ENCODE data around the gene MALT1.

The MALT1 gene

DNA sequence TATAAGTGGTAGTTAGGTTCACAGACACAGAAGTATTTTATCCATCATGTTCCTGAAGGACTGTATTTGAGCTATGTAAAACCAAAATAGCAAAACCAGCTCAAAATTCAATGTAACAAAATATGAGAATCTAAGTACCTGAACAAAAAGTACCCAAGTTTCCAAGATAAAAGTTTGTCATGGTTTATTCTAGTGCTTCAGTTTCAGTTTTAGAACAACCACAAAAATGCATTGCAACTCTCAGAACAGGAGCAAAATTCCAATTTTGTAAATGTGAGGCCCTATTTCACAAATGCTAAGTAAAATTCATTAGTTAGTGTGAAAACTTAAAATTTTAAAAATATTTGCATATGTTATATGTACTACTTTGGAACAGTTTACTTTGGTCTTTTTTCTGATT lies 37.4 kb upstream of the MALT1 start:
- no peak overlapping the region for H3K27ac ChIP-seq
- TF ChIP-seq, protein P1, sequence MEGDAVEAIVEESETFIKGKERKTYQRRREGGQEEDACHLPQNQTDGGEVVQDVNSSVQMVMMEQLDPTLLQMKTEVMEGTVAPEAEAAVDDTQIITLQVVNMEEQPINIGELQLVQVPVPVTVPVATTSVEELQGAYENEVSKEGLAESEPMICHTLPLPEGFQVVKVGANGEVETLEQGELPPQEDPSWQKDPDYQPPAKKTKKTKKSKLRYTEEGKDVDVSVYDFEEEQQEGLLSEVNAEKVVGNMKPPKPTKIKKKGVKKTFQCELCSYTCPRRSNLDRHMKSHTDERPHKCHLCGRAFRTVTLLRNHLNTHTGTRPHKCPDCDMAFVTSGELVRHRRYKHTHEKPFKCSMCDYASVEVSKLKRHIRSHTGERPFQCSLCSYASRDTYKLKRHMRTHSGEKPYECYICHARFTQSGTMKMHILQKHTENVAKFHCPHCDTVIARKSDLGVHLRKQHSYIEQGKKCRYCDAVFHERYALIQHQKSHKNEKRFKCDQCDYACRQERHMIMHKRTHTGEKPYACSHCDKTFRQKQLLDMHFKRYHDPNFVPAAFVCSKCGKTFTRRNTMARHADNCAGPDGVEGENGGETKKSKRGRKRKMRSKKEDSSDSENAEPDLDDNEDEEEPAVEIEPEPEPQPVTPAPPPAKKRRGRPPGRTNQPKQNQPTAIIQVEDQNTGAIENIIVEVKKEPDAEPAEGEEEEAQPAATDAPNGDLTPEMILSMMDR (IDR thresholded peaks at IDR 0.05), result no peak
- no peak for TF ChIP-seq ZFX (IDR thresholded peaks at IDR 0.05; ENCODE audit: borderline replicate concordance)

DNA sequence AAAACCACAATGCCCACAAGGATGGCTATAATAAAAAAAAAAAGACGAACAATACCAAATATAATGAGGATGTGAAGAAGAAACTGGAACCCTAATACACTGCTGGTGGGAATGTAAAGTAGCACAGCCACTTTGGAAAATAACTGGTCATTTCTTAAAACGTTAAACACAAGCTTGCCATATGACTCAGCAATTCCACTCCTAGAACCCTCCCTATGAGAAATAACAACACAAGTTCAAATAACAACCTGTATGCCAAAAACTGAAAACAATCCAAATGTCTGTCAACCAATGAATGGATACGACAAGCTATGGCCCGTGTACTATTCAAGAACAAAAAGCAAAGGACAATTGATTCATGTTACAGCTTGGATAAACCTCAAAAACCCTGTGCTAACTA lies 35.4 kb upstream of the MALT1 start:
- no peak overlapping the region for H3K27ac ChIP-seq
- TF ChIP-seq, protein P1 (IDR thresholded peaks at IDR 0.05), result no peak
- no peak for TF ChIP-seq ZFX (IDR thresholded peaks at IDR 0.05; ENCODE audit: borderline replicate concordance)

DNA sequence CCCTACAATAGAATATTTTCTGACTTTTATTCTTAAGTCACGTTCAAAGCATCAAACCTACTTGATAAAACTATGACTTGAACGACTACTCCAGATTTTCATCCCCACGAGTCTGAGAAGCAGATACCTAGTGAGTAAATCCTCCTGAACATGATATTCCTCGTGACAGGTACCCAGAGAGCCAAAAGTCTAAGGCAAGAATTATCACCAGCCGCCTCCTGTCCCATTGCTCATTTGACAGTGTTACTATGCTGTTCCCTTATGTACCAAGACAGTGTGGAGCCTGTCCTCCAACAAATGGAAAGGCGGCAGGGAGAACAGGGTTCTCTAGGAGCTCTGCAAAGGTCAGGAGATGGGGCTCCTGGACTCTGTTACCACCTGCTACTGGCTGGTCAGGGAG lies 34.1 kb upstream of the MALT1 start:
- no peak overlapping the region for H3K27ac ChIP-seq
- TF ChIP-seq, protein P1 (IDR thresholded peaks at IDR 0.05), result no peak
- no peak for TF ChIP-seq ZFX (IDR thresholded peaks at IDR 0.05; ENCODE audit: borderline replicate concordance)

DNA sequence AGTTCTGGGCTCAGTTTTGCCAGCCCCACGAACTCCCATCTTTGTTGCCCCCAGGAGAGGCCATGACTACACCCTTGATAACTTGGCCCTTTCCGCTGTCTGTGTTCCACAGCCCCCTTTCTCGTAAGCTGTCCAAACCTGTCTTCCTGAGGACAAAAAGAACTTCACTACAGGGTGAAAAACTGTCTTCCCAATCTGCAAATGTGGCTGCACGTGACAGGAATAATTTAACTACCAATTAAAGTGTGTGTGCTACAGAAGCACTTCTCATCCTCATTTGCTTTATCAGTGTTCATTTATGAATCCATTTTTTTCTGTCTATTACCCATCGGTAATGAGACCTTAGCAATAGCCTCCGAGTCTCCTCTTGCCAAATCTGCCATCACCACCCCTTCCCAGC lies 33.3 kb upstream of the MALT1 start:
- H3K27ac ChIP-seq, result no peak overlapping the region
- TF ChIP-seq ZFX (IDR thresholded peaks at IDR 0.05; ENCODE audit: borderline replicate concordance), result no peak
- TF ChIP-seq, protein P1 (IDR thresholded peaks at IDR 0.05), result no peak

DNA sequence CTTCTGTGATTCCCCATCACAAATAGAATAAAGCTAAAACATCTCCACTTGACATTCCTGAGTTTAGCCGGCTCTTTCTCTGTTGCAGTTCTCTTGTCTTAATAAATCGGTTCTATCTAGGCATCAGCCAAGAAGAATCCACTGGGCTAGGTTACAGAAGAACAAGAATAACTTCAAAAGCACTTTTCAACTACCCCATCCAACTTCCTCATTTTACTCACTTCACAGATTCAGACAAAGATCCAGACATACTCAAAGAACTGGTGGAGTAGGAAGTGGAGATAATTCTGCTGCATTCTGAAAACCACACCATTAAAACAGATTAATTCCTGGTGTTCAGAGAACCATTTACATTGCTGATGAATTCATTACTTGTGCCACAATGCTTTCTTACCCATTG lies 32.8 kb upstream of the MALT1 start:
- no peak overlapping the region for H3K27ac ChIP-seq
- TF ChIP-seq ZFX (IDR thresholded peaks at IDR 0.05; ENCODE audit: borderline replicate concordance), result no peak
- TF ChIP-seq, protein P1 (IDR thresholded peaks at IDR 0.05), result no peak

DNA sequence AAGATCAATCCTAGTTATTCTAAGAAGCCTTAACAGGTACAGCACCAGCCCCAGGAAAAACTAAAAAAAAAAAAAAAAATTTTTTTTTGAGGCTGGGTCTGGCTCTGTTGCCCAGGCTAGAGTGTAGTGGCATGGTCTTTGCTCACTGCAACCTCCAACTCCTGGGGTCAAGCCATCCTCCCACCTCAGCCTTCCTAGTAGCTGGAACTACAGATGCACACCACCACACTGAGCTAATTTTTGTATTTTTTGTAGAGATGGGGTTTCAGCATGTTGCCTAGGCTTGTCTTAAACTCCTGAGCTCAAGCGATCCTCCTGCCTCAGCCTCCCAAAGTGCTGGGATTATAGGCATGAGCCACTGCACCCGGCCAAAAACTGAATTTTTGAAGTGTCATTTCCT lies 32.0 kb upstream of the MALT1 start:
- TF ChIP-seq, protein P1 (IDR thresholded peaks at IDR 0.05), result no peak
- TF ChIP-seq ZFX (IDR thresholded peaks at IDR 0.05; ENCODE audit: borderline replicate concordance), result no peak
- H3K27ac ChIP-seq, result no peak overlapping the region

DNA sequence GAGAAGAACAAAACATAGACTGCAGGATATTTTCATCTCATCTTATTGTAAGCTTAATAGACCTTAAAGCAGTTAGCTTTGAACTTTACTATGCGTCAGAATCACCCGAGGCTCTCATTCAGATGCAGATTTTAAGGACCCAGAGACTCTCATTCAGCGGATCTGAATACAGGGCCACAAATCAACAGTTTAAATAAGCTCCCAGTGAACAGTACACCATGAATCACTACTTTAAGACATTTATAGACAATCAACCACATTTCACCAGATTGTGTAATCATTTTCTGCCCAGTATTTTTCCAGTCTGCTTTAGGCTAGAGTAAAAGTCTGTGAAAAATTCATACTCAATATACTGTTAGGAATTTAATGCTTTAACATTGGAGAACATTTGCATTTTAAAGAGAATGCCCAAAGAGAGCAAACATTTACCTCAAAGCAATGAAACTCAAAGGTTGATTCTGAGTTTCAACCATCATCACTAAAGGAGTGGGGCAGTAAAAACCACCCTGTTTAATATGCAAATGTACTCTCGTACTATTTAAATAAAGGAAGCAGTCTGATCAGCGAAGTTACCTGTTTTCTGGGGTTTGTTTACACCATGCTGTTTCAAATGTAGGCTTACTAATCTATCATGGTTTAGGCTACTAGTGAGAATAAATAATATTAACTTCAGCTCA lies 31.4 kb upstream of the MALT1 start:
- TF ChIP-seq, protein P1 (IDR thresholded peaks at IDR 0.05), result no peak
- no peak for TF ChIP-seq ZFX (IDR thresholded peaks at IDR 0.05; ENCODE audit: borderline replicate concordance)
- no peak overlapping the region for H3K27ac ChIP-seq
